B cell (primary cell): ENCODE data around the gene ARHGEF7.

Source experiments
- EZH2 ChIP-seq: IDR thresholded peaks from 2 replicates; pipeline ENCODE4 v1.6.1; 2012; ENCODE audit warnings: borderline replicate concordance, low read depth, mild to moderate bottlenecking, moderate library complexity, low read length; ENCODE audit not compliant: insufficient read depth, poor library complexity, severe bottlenecking
- TF ChIP-seq, protein P1 (sequence below): fragments of 200-600 bp; IDR thresholded peaks from one replicate; pipeline ENCODE4 v1.8.0; 2022; ENCODE audit warnings: antibody characterized with exemption, mild to moderate bottlenecking

DNA sequence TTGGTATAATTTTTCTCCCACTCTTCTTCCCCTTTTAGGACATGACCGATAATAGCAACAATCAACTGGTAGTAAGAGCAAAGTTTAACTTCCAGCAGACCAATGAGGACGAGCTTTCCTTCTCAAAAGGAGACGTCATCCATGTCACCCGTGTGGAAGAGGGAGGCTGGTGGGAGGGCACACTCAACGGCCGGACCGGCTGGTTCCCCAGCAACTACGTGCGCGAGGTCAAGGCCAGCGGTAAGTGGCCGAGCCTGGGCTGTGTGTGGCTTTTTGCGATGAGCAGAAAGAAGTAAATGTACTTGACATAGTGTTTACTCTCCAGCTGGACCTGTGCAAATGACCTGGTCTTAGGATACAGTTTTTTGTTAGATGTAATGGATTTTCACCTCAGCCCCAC is 102.5 kb downstream of the ARHGEF7 start:
- TF ChIP-seq EZH2: no peak
- TF ChIP-seq, protein P1, sequence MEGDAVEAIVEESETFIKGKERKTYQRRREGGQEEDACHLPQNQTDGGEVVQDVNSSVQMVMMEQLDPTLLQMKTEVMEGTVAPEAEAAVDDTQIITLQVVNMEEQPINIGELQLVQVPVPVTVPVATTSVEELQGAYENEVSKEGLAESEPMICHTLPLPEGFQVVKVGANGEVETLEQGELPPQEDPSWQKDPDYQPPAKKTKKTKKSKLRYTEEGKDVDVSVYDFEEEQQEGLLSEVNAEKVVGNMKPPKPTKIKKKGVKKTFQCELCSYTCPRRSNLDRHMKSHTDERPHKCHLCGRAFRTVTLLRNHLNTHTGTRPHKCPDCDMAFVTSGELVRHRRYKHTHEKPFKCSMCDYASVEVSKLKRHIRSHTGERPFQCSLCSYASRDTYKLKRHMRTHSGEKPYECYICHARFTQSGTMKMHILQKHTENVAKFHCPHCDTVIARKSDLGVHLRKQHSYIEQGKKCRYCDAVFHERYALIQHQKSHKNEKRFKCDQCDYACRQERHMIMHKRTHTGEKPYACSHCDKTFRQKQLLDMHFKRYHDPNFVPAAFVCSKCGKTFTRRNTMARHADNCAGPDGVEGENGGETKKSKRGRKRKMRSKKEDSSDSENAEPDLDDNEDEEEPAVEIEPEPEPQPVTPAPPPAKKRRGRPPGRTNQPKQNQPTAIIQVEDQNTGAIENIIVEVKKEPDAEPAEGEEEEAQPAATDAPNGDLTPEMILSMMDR: no peak
